CD4-positive, alpha-beta memory T cell (primary cell): ENCODE results near the gene IL32. TPM values are rescaled to one million over a fixed set of nuclear protein-coding genes. Genes with fewer than 3 reads are reported as not detected.

Source experiments
- CTCF ChIA-PET: fragments of 350-600 bp; sonication (Branson Sonifier 250); formaldehyde crosslinking; loops from one replicate; lab custom pipeline; 2021; ENCODE audit warnings: inconsistent platforms; ENCODE audit not compliant: partially characterized antibody; lab: Charles Lee
- POLR2A ChIA-PET: fragments of 350-600 bp; sonication (Branson Sonifier 250); formaldehyde crosslinking; loops from one replicate; lab custom pipeline; 2021; ENCODE audit not compliant: partially characterized antibody; lab: Charles Lee
- DNase-seq, 5 donors: peaks; one replicate each; pipeline versions ENCODE4 v3.0.0 to v3.0.0-alpha.2; 2020 to 2022; ENCODE audit warnings: mixed read lengths in 1 of 5
- H3K27ac ChIP-seq: one replicate; pipeline ENCODE4 v1.7.0; 2013; ENCODE audit warnings: low read depth, low read length
- H3K27me3 ChIP-seq: 2 replicates; pipeline ENCODE4 v1.7.0; 2013; ENCODE audit warnings: mild to moderate bottlenecking, low read length, moderate library complexity; ENCODE audit not compliant: insufficient read depth
- H3K36me3 ChIP-seq: 2 replicates; pipeline ENCODE4 v1.7.0; 2013; ENCODE audit warnings: mild to moderate bottlenecking, low read length, moderate library complexity; ENCODE audit not compliant: insufficient read depth
- H3K4me1 ChIP-seq: 2 replicates; pipeline ENCODE4 v1.7.0; 2013; ENCODE audit warnings: mild to moderate bottlenecking, low read length, moderate library complexity; ENCODE audit not compliant: insufficient read depth
- H3K4me3 ChIP-seq, 2 donors: one replicate each; pipeline ENCODE4 v1.7.0; 2013; ENCODE audit warnings: low read length in 2 of 2, mild to moderate bottlenecking in 1 of 2
- H3K9me3 ChIP-seq, 2 donors: one replicate each; pipeline ENCODE4 v1.7.0; 2013; ENCODE audit warnings: low read length in 2 of 2, control low read depth in 1 of 2; ENCODE audit not compliant: control insufficient read depth in 1 of 2
- H3K27ac Mint-ChIP-seq, 7 donors: one replicate each; pipeline ENCODE4 v1.8.0; 2020 to 2021; ENCODE audit warnings: mixed read lengths in 7 of 7, mild to moderate bottlenecking in 6 of 7, inconsistent platforms in 3 of 7, moderate library complexity in 3 of 7
- H3K27me3 Mint-ChIP-seq, 2 donors: one replicate each; pipeline ENCODE4 v1.8.0; 2020 to 2021; ENCODE audit warnings: mixed read lengths in 2 of 2
- H3K36me3 Mint-ChIP-seq, 2 donors: one replicate each; pipeline ENCODE4 v1.8.0; 2020 to 2021; ENCODE audit warnings: mixed read lengths in 2 of 2, inconsistent platforms in 1 of 2, mild to moderate bottlenecking in 1 of 2
- H3K4me1 Mint-ChIP-seq, 4 donors: one replicate each; pipeline ENCODE4 v1.8.0; 2020 to 2021; ENCODE audit warnings: mixed read lengths in 4 of 4, mild to moderate bottlenecking in 1 of 4
- H3K4me3 Mint-ChIP-seq, 8 donors: one replicate each; pipeline ENCODE4 v1.8.0; 2020 to 2021; ENCODE audit warnings: mixed read lengths in 8 of 8, mild to moderate bottlenecking in 7 of 8, moderate library complexity in 6 of 8, inconsistent platforms in 3 of 8
- H3K9me3 Mint-ChIP-seq, 8 donors: one replicate each; pipeline ENCODE4 v1.8.0; 2020 to 2021; ENCODE audit warnings: mixed read lengths in 8 of 8, mild to moderate bottlenecking in 5 of 8, inconsistent platforms in 3 of 8, moderate library complexity in 1 of 8
- intact Hi-C: fragments of 100-400 bp; cut with micrococcal nuclease; formaldehyde crosslinking; loops from one replicate; pipeline ENCODE4 v1.15.1; 2023
- polyA plus RNA-seq, 2 donors: library from polyadenylated mRNA; unstranded; fragments of 300-500 nt; fragmentation: Illumina TruSeq; gene quantifications; one replicate each; pipeline ENCODE4 v1.2.3, GENCODE V29; 2021
- total RNA-seq, 2 experiments: library from RNA; stranded (reverse); gene quantifications; one replicate each; pipeline ENCODE4 v1.2.3, GENCODE V29; 2021

Gene IL32
- total and polyA plus RNA-seq, 4 experiments from 2014 or later, result 752 to 3,174 (median 1,961) TPM

- Histone ChIP-seq H3K27me3 (no peaks in the 10 kb centered on the region), H3K27ac (peak overlapping the region; percentile 33), H3K4me1 (peaks cover 58% of the 10 kb centered on the region), H3K9me3 (no peaks in the 10 kb centered on the region), H3K36me3 (no peaks in the 10 kb centered on the region), H3K4me3 (peak overlapping the region; percentile 19 to 23)
- H3K27ac Mint-ChIP-seq, result peak overlapping the region; percentile 82 to 97 (median 93)
- H3K4me1 Mint-ChIP-seq, result peaks cover 19 to 68% (median 44%) of the 10 kb centered on the region in 4 donors
- CTCF ChIA-PET, result interaction anchor here (0.6 to 17.8 kb wide), 7 partner anchors 10 to 193 kb away, joined by 3 to 376 read pairs (median 15); partner anchors contain the start of genes IL32 and ZNF213
- POLR2A ChIA-PET, result interaction anchor here (0.8 to 12.6 kb wide), 14 partner anchors 9 to 72 kb away, joined by 3 to 146 read pairs (median 9); partner anchors contain the start of genes IL32 and ZNF213
- peak; percentile 80 to 89 (median 82) for DNase-seq
- H3K27me3 Mint-ChIP-seq, result no peaks in the 10 kb centered on the region
- H3K4me3 Mint-ChIP-seq, result peak overlapping the region; percentile 77 to 90 (median 86)
- no peaks in the 10 kb centered on the region for H3K9me3 Mint-ChIP-seq
- no peaks in the 10 kb centered on the region for H3K36me3 Mint-ChIP-seq
- intact Hi-C loops, result loop anchor here (1.0 to 2.0 kb wide), 3 partner anchors 24 to 69 kb away; no protein-coding TSS in a partner anchor
Measured at GRCh38 chr16:3099732-3100499, 34.5 kb downstream of the IL32 start.

GRCh38 chr16:3101018-3101840, 35.8 kb downstream of the IL32 start:
- H3K9me3 ChIP-seq, result no peaks in the 10 kb centered on the region
- H3K4me1 Mint-ChIP-seq, result peaks cover 22 to 67% (median 43%) of the 10 kb centered on the region in 4 donors
- intact Hi-C loops, result loop anchor here (1.0 to 2.0 kb wide), 2 partner anchors 42 to 70 kb away; no protein-coding TSS in a partner anchor
- peak overlapping the region in 1 of 2 donors; percentile 49 for H3K4me3 ChIP-seq
- CTCF ChIA-PET, result interaction anchor here (0.7 to 17.8 kb wide), 20 partner anchors 9 to 73 kb away, joined by 3 to 376 read pairs (median 6); partner anchors contain the start of genes IL32 and ZNF213
- no peak overlapping the region for H3K27ac ChIP-seq
- peak overlapping the region; percentile 82 to 95 (median 92) for H3K27ac Mint-ChIP-seq
- H3K9me3 Mint-ChIP-seq, result no peaks in the 10 kb centered on the region
- POLR2A ChIA-PET, result interaction anchor here (0.5 to 12.6 kb wide), 18 partner anchors 12 to 79 kb away, joined by 3 to 146 read pairs (median 4); partner anchors contain the start of genes IL32 and ZNF213
- DNase-seq, result peak; percentile 51 to 68 (median 60)
- H3K4me3 Mint-ChIP-seq, result peak overlapping the region; percentile 82 to 91 (median 89)
- H3K36me3 ChIP-seq, result no peaks in the 10 kb centered on the region
- no peaks in the 10 kb centered on the region for H3K27me3 Mint-ChIP-seq
- peaks cover 53% of the 10 kb centered on the region for H3K4me1 ChIP-seq
- no peaks in the 10 kb centered on the region for H3K36me3 Mint-ChIP-seq
- no peaks in the 10 kb centered on the region for H3K27me3 ChIP-seq

GRCh38 chr16:3101841-3102470, 36.5 kb downstream of the IL32 start:
- ChIA-PET CTCF (interaction anchor here (0.7 to 17.8 kb wide), 20 partner anchors 9 to 188 kb away, joined by 3 to 376 read pairs (median 4); partner anchors contain the start of genes IL32 and ZNF213), POLR2A (interaction anchor here (0.6 to 12.6 kb wide), 14 partner anchors 13 to 181 kb away, joined by 3 to 146 read pairs (median 7); partner anchors contain the start of genes IL32, ZNF213 and ZNF263)
- intact Hi-C loops, result loop anchor here (1.0 to 2.0 kb wide), 2 partner anchors 43 to 71 kb away; no protein-coding TSS in a partner anchor
- Histone ChIP-seq H3K36me3 (no peaks in the 10 kb centered on the region), H3K4me1 (peaks cover 54% of the 10 kb centered on the region), H3K4me3 (peak overlapping the region in 1 of 2 donors; percentile 2), H3K27me3 (no peaks in the 10 kb centered on the region), H3K9me3 (no peaks in the 10 kb centered on the region), H3K27ac (no peak overlapping the region)
- Mint-ChIP-seq H3K27ac (peak overlapping the region; percentile 77 to 92 (median 90)), H3K9me3 (no peaks in the 10 kb centered on the region), H3K4me3 (peak overlapping the region; percentile 82 to 91 (median 89)), H3K27me3 (no peaks in the 10 kb centered on the region), H3K4me1 (peaks cover 22 to 68% (median 43%) of the 10 kb centered on the region in 4 donors), H3K36me3 (no peaks in the 10 kb centered on the region)
- DNase-seq, result peak in 2 of 5 donors; percentile 19 to 29

- H3K36me3 ChIP-seq, result no peaks in the 10 kb centered on the region
- H3K27me3 ChIP-seq, result no peaks in the 10 kb centered on the region
- peaks cover 37% of the 10 kb centered on the region for H3K4me1 ChIP-seq
- ChIA-PET POLR2A (interaction anchor here (1.0 to 12.6 kb wide), 10 partner anchors 16 to 55 kb away, joined by 3 to 146 read pairs (median 10); partner anchors contain the start of genes IL32 and ZNF213), CTCF (interaction anchor here (0.6 to 17.8 kb wide), 6 partner anchors 24 to 75 kb away, joined by 3 to 376 read pairs (median 3); partner anchors contain the start of genes IL32 and ZNF213)
- Mint-ChIP-seq H3K9me3 (peaks cover 0 to 1% (median 0%) of the 10 kb centered on the region in 8 donors), H3K27ac (peak overlapping the region; percentile 86 to 95 (median 92)), H3K4me1 (peaks cover 12 to 41% (median 27%) of the 10 kb centered on the region in 4 donors), H3K36me3 (no peaks in the 10 kb centered on the region), H3K27me3 (no peaks in the 10 kb centered on the region), H3K4me3 (peak overlapping the region; percentile 78 to 92 (median 88))
- DNase-seq, result peak; percentile 87 to 90 (median 88)
- H3K9me3 ChIP-seq, result no peaks in the 10 kb centered on the region
- intact Hi-C loops, result loop anchor here (1.0 to 2.0 kb wide), 2 partner anchors 31 to 52 kb away; no protein-coding TSS in a partner anchor
- H3K4me3 ChIP-seq, result peak overlapping the region; percentile 38 to 58
- peak overlapping the region; percentile 82 for H3K27ac ChIP-seq
Measured at GRCh38 chr16:3106205-3106928, 40.9 kb downstream of the IL32 start.

- Histone ChIP-seq H3K27me3 (no peaks in the 10 kb centered on the region), H3K27ac (no peak within 1 kb of the TSS), H3K4me1 (peaks cover 3% of the 10 kb centered on the region), H3K36me3 (no peaks in the 10 kb centered on the region), H3K4me3 (no peak within 1 kb of the TSS), H3K9me3 (no peaks in the 10 kb centered on the region)
- Mint-ChIP-seq H3K27ac (peak within 1 kb of the TSS in 1 of 7 donors; percentile 59), H3K9me3 (peaks cover 0 to under 1% (median 0%) of the 10 kb centered on the region in 8 donors), H3K4me1 (peaks cover 1 to 3% (median 3%) of the 10 kb centered on the region in 4 donors), H3K27me3 (peaks cover 0 to 2% of the 10 kb centered on the region in 2 donors), H3K4me3 (no peak within 1 kb of the TSS), H3K36me3 (peaks cover 0 to 4% of the 10 kb centered on the region in 2 donors)
- ChIA-PET POLR2A (interaction anchor here (1.2 to 1.5 kb wide), 2 partner anchors 11 to 23 kb away, joined by 3 to 5 read pairs; partner anchors contain the start of gene ZNF213), CTCF (interaction anchor here (1.6 to 4.0 kb wide), 2 partner anchors 10 to 17 kb away, joined by 4 to 22 read pairs; no protein-coding TSS in a partner anchor)
- no peak for DNase-seq
- intact Hi-C loops, result no loop called here
Measured at GRCh38 chr16:3112058-3112880, 46.8 kb downstream of the IL32 start, which contains the start of gene ZNF205. ZNF205 (plus strand) TSS chr16:3112586; CDS start chr16:3113431, 845 bp downstream.
